ENCODE data around the gene FAM72D.
"Not testable (repeated sequence)": the region's sequence is repeated elsewhere in the genome, so short reads cannot be mapped to it uniquely, and the experiment has no call there.

DNA sequence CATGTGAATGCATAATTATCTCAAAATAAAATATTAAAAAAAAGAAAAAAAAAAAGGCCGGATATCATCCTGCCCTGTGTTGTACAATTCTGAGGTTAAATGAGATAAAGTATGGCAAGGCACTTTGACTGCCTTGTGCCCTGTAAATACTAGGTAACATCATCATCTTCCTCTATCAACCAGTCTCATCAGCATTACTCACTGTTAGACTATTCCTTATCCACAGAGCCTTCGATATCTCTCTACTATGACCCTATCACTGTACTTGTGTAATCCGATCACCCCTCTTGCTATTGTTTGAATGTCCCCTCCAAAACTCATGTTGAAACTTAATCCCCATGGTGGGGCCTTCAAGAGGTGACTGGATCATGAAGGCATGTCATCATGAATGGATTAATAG, 18.9 kb upstream of the FAM72D start:
- TF ChIP-seq, protein P1, sequence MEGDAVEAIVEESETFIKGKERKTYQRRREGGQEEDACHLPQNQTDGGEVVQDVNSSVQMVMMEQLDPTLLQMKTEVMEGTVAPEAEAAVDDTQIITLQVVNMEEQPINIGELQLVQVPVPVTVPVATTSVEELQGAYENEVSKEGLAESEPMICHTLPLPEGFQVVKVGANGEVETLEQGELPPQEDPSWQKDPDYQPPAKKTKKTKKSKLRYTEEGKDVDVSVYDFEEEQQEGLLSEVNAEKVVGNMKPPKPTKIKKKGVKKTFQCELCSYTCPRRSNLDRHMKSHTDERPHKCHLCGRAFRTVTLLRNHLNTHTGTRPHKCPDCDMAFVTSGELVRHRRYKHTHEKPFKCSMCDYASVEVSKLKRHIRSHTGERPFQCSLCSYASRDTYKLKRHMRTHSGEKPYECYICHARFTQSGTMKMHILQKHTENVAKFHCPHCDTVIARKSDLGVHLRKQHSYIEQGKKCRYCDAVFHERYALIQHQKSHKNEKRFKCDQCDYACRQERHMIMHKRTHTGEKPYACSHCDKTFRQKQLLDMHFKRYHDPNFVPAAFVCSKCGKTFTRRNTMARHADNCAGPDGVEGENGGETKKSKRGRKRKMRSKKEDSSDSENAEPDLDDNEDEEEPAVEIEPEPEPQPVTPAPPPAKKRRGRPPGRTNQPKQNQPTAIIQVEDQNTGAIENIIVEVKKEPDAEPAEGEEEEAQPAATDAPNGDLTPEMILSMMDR (IDR thresholded peaks at IDR 0.05) = not testable (repeated sequence)
- not testable (repeated sequence) for TF ChIP-seq POLR2A (IDR thresholded peaks at IDR 0.05)
